D341Med (cell line): ENCODE results near the gene CCDC197.

Experiments used
- DNase-seq: peaks from one replicate; pipeline ENCODE4 v3.0.0; 2012; ENCODE audit warnings: low spot score

The CCDC197 gene

DNA sequence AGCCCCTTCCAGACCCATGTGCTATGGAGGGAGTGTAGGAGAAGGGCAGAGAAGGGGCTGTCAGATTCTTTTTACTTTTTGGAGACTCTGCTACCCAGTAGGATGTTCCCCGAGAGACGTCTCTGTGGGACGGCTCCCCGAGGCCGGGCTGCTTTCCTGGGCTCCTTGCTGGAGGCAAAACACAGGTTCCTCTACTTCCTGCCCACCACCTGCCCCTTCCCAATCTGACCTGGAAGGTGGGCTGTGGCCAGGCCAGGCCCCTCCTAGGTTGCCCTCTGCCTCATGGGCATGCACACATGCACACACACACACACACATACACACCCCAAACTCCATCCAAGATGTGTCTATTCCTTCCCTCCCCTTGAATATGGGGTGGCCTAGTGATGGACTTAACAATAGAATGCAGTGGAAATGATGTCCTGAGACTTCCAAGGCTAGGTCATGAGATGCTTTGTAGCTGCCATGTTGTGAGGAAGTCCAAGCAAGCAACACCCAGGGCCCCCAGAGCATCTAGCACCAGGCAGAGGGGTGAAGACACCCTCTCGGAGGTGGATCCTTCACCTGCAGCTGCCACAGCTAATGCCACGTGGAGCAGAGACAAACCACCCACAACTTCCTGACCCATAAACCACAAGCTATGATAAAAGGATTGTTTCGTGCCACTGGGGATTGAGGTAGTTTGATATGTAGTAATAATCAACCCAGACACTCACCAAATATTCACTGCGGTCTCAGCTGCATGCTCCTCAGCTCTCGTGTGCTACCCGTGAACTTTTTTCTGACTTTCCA lies 19.1 kb upstream of the CCDC197 start:
- no peak for DNase-seq

DNA sequence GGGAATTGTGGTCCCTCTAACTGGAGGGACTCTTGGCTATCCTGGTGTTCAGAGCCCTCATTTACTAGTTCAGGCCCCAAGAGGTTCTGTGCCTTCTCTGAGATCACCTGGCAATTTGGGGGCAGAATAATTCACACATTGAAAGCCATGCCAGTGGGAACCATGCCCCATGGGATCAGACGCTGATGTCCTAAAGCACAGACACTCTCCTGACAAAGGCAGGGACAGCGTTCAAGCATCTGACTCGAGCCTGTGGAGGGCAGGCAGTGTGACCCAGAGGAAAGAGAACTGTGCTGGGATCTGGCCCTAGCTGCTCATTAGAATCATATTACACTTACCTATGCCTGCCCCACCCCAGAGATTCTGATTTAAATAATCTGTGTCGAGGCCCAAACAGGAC lies 18.4 kb upstream of the CCDC197 start:
- no peak for DNase-seq

DNA sequence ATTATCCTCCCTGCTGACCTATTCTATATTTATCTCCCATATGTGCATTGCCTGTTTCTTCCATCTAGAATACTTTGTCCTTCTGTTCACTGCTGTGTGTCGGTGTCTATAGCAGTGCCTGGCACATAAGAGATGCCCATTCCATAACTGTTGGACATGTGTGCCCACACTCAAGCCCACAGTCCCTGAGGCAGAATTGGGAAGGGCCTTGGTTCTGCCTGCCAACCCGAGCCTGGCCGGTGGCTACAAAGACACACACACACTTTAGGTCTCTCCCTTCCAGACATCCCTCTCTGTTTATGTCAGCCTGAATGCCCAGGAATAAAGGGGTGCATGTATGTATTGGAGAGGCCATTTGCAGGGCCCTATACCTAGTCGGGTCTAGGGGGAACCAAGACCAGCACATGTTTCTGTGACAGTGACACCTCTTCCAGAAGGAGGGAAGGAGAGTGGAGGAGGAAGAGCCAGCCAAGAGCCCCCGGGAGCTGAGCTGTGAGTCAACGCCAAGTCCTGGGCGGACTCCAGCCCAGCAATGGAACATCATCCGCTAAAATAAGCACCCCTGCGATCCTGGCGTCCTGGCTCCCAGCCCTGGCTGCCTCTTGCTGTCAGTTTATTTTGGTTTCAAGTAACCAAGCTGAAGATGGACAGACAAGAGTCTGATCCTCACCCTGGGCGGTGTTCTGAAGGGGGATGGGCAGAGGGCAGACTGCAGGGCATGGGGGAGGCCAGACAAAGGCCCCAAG lies 16.5 kb upstream of the CCDC197 start:
- no peak for DNase-seq

DNA sequence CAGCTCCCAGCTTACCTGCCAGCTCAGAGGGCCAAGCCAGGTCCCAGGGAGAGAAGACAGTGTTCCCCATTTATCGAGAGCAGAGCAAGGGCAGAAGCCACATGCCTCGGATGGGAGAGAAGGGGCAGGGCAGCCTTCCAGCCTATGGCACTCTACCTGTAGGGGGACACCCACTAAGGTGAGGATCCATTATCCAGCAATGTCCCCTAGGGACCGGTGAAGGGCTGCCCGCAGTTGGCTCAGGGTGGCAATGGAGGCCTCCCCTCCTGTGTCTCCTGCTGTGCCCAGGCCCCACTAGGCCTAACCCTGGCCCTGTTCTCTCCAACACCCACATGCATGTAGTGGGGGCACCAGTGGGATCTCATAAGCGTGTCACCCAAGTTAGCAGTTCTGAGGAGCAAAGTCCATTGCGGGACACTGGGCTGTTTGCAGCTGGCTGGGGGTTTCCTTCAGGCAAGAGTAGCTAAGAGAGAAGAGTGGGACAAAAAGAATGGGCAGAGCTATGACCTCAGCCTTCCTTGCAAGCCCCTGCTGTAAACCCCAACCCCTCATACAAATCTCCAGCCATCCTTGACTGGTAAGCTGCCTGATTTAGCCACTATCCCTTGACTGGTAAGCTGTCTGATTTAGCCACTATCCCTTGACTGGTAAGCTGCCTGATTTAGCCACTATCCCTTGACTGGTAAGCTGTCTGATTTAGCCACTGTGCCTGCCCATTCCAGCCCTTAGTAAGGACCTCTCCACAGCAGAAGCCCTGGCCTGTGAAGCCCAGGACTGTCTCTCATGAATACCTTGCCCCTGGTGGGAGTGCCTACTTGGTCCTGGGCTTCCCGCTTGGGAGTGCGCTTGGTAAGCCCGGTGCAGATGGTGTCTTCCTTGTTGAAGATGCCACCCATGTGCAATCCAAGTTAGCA lies 15.5 kb upstream of the CCDC197 start:
- DNase-seq, result no peak

DNA sequence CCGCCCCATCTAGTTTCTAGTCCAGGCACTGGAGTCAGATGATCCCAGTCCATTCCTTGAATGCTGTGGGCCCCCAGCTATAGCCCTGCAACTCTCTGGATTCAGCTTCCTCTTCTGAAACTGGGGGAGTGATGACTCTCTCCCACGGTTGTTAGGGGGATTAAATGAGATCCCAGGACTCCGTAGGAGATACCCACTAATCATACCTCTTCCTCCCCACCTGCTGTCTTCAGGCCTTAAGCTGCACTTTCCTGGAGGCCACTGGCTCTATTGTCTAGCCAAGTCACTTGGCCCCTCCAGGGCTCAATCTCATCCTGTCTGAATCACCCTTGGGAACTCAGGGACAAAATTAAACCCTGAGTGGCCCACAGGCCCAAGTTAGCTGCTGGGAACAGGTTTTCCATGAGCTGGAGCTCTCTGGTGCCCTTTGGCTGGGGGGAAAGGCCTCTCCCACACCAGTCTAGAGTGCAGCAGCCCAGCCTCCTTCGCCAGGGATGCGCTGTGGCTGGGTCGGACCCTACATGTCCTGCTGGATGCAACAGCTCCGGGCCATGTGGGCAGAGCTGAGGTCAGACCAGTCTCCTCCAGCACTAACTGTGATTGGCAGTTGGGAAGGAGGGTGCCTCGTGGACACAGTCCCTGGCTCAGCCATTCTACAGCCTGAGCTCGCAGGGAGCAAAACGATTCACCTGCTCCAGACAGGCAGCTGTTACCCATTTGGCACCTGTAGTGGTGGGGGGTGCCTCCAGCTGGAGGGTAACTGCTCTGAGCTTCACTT lies 14.7 kb upstream of the CCDC197 start:
- DNase-seq, result no peak

DNA sequence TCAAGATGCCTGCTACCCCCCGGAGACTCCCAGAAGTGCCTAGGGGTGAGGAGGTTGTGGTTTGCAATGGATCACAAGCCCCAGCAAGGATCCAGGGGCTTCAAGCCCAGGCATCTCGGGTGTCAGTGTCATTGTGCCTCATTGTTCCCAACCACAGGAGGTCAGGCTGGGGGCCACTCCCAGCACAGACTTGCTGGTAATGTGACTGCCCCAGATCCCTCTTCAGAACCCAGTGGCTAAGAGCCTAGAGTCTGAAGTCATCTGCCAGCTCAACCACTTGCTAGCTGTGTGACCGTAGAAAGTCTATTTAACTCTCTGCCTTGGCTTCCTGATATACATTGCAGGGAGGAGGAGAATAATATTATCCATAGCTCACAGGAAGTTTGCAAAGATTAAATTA lies 13.0 kb upstream of the CCDC197 start:
- no peak for DNase-seq

DNA sequence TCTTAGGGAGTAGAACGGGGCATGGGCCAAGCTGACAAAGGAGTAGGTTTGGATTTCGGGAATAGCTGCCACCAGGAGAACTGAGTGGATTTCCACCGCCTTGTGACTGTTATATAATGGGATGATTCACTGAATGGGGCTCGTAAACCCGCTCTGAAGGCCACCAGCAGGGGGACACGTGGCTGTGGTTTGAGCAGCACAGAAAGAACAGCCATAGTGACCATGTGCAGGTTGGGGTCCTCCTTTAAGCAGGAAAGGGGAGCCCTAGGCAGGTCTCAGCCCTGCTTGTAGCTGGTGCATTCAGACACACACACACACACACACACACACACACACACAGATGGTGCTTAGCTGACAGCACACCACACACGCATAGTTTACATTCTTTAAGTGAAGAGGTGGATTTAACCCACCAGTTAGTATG lies 12.1 kb upstream of the CCDC197 start:
- no peak for DNase-seq

DNA sequence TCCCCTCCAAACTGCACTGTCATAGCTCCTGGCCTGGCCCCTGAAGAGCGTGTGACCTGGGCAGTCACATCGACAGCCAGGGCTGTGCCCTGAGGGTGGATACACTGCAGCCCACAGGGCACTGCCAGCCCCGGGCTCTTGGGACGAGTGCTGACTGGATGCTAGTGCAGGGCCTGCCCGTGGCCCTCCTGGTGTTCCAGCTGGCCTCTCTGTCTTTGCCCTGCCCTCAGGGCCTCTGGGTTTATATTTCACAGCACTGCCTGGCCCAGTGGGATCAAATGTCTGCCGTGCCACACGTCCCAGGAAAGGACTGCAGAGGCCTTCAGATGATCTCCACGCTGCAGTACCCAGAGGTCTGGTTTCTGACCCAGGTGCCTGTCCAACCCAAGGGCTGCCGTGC lies 10.1 kb upstream of the CCDC197 start:
- no peak for DNase-seq

DNA sequence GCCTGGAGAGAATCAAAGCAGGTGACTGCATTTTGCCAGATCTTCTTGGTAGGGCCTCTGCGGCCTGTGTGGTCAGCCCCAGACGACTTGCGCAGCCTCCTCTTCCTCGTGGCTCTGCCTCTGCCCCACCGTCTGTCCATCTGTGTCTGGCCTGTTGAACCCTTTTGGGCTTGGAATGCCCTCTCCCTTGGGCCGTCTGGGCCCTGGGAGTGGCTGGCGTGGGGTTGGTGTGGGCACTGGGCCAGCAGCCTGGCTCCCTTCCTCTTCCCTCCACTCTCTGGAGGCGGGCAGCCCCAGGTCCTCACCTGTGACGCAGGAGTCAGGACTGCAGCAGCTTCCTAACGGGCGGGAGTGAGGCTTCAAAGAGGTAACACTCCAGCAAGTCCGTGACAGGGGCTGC lies 9.7 kb upstream of the CCDC197 start:
- no peak for DNase-seq

DNA sequence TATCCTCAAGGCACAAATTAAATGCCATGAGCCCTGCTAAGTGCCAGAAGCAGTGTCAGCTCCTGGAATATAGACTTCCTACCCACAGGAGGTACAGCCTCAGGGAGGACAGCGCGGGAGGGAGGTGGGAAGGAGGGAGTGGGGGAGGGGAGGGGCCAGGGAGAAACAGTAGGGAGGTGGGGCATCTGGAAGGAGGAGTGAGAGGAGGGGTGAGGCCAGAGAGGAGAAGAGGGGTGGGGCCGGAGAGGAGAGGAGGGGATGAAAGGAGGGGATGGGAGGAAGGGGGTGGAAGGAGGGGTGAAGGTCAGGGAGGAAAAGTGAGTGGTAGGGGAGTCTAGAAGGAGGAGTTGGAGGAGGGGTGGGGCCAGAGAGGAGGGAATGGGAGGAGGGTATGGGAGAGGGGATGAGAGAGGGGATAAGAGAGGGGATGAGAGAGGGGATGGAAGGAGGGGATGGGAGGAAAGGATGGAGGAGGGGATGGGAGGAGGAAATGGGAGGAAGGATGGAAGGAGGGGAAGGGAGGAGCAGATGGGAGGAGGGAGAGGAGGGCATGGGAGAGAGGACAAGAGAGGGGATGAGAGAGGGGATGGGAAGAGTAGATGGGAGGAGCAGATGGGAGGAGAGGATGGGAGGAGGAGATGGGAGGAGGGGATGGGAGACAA lies 9.2 kb upstream of the CCDC197 start:
- no peak for DNase-seq

DNA sequence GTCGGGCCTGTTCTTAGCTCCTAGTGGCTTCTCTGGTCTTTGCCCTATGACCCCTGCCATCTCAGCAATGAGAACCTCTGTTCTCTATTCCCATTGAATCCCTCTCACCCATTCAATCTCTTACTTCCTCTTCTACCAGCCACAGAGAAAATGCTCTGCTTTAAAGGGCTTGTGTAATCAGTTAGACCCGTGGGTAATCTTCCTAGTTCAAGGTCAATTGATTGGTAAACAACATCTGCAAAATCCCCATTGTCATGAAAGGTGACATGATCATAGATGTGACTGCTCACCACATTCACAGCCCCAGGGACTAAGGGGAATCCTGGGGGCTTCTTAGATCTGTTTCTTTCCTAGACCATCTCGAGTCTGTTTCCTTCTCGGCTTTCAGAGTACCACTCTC lies 7.2 kb upstream of the CCDC197 start:
- no peak for DNase-seq

DNA sequence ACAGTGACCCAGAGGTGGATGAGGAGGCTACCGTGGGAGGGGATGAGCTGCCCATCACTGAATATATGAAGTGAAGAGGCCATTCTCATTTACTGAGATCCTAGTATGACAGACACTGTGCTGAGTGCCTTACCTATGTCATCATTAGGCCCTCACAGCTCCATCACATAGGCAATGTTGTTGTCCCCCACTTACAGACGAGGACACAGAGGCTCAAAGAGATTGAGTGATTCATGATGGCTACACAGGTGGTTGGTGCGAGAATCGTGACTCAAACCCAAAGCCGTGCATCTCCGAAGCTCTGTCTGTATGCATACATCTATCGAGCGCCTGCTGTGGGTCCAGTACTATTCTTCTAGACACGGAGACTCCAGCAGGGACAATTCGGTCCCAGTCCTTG lies 5.9 kb upstream of the CCDC197 start:
- no peak for DNase-seq

DNA sequence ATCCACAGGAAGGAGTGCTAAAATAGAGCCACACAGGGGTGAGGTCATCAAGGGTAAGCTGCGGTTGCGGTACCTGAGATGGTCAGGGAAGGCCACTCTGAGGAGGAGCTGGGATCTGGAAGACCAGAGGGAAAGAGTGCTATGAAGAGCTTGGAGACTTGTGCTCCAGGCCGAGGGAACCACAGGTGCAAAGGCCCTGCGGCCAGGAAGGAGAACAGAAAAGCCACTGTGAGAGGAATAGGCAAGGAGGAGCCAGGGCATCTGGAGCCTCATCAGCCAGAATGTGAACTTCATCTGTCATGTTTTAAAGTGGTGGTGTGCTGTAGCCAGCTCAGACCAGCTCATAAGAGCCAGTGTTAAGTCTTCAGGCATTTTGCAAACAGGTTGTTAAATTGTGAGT lies 5.5 kb upstream of the CCDC197 start:
- DNase-seq, result no peak

DNA sequence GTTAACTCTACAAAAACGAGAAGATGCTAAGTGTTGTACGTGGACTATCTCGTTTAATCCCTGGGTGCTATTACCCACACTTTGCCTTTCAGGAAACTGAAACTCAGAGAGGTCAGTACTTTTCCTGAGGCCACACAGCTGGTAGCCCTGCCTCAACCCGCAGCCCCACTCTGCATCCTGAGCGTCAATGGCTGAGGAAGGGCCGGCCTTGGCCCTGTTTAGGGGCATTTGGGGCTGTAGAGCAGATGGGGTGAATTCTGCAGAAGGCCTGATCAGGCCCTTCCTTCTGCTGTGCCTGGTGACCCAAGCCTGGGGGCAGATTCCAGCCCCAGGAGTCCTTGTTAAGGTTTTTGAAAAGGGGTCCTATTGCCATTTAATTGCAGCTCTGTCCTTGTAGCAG lies 3.7 kb upstream of the CCDC197 start:
- no peak for DNase-seq

DNA sequence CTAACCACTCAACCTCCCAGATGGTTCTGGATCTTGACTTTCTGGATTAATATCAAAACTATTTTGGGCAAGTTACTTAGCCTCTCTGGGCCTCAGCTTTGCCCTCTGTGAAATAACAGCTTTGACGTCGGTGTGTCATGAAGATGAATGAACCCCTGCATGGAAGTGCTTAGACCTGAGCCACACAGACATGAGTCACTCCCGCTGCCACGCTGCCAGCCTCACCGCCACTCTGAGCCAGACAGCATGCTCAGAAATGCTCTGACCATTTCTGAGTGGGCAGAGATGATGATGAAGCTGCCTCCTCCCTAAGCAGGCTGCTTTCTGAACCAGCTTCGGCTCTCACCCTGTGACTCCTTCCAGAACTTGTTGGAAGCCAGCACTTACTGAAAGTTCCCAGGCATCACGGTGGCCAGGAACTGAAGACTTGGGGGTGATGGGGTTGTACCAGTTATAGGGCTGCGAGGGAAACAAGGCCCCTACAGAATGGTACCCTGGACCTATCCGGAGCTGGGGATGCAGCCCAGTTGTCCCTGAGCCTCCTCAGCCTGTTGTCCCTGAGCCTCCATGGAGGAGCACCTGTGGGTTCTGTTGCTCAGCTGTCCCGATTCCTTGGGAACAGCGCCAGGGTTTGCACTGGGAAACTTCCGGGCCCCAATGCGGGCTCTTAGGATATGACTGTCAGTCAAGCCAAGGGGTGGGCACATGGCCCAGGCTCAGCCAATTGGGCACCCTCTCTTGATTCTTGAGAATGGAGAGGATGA lies 2.0 kb upstream of the CCDC197 start:
- no peak for DNase-seq

DNA sequence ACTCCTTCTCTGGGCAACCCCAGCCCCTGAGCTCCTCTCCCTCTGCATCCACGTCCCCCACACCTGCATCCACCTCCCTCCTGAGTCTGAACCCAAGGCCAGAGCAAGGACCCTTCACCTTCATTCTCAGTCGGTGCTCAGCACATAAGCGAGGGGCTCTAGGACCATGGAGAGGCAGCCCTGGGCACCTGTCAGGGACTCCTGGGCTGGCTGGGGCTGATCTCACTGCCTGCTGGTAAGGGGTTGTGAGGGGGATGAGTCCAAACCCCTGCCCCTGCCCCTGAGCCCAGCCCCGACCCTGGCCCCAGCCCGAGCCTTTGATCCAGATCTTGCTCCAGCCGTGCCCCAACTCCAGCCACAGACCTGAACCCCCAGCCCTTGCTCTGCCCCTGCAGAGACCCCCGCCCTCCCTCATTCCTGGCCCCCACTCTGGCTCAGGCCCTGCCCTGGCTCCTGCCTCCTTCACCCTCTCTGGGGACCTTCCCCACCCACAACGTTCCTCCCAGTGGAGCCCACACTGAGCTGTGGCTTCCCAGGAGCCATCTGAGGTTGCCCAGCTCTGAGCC lies 888 bp upstream of the CCDC197 start:
- no peak for DNase-seq

DNA sequence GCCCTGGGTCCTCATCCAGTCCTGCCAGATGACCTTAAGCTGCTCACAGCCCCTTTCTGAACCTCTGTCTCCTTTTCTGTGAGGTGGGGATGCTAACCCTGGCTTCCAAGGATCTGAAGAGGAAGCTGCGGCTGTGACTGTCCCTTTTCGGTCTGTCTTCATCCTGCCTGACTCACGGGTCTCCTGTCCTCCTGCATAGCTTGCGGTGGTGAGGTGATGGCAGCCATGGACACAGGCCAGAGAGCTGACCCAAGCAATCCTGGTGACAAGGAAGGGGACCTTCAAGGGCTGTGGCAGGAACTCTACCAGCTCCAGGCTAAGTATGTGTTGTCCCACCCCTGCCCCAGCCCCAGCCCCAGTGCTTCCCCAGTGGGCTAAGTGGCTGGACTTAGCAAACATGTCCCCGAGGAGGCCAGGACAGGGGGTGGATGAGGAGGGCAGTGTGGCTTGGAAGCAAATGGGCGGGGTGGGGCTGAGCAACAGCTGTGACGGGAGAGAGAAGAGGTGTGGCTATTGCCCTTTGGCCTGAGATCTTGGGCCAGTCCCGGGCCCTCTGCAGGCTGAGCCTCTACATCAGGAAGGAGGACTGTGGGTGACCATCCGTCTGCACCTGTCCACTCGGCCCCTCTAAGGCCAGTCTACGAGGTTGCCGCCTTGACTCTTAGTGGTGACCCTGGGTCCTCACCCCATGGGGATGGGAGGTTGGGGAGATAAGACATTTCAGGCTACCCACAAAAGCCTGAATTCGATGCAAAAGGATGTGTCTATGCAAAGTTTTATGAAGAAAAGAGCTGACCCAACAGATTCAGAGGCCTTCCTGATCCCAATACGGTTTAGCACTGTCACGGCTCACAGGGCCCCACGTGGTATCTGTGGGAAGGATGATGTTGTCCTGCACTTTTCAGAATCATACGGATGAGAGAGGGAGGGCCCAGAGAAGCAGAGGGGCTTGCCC lies 1.1 kb downstream of the CCDC197 start:
- DNase-seq, result no peak

DNA sequence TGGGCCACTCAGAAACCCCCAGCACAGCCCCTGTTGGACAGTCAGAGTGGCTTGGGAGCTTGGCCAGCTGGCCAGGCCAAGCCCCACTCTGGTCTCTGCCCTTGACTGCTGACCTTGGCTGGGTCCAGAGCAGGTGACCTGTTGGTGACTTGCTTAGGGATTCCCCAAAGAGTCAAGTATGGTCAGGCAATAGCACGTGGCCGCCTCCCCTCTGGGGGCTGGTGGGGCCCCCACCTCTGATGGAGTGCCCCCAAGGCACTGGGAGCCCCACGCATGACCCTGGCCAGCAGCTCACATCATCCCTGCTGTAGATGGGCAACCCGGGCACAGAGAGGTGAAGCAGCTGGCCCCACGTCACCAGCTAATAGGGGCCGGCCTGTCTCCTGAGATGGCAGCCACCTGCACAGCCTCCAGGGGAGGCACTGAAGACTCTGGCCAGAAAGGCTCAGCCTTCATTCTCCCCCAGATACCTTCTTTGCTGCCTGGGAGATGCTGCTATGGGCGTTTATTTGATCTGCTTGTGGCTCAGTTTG lies 1.8 kb downstream of the CCDC197 start:
- DNase-seq, result no peak

DNA sequence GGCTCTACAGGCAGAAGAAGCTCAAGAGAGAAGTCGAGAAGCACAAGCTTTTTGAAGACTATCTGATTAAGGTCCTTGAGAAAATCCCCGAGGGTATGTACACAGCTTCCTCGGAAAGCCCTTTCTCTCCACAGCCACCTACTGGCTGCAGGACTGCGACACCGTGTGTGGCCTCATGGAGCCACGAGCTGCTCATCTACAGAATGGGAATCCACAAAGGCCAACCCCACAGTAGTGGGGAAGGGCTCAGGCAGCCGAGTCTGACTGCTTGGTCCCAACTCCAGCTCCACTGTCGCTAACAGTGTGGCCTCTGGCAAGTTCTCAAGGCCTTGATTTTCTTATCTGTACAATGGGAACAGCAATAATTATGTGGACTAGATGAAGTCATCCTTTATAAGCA lies 2.5 kb downstream of the CCDC197 start:
- no peak for DNase-seq
